Neural progenitor cell (in vitro differentiated cells): Measurements from ENCODE around the gene CEP85. TPM values are rescaled to one million over a fixed set of nuclear protein-coding genes. Genes with fewer than 3 reads are reported as not detected.

Experiments used
- DNase-seq: peaks from one replicate; pipeline ENCODE4 v3.0.0-alpha.2; 2016; ENCODE audit warnings: low spot score
- H2AFZ ChIP-seq: fragments of 200-600 bp; sonication (generic); replicated peaks from 2 replicates; pipeline ENCODE4 v1.6.1; 2016; ENCODE audit warnings: antibody characterized with exemption
- H3F3A ChIP-seq: fragments of 200-600 bp; sonication (generic); 2 replicates; pipeline ENCODE4 v1.6.1; 2016; ENCODE audit warnings: antibody characterized with exemption, low read depth
- H3K27ac ChIP-seq: fragments of 200-600 bp; sonication (generic); 2 replicates; pipeline ENCODE4 v1.5.1; 2016; ENCODE audit warnings: mild to moderate bottlenecking
- H3K27me3 ChIP-seq: fragments of 200-600 bp; sonication (generic); 2 replicates; pipeline ENCODE4 v1.6.1; 2016; ENCODE audit warnings: mild to moderate bottlenecking, moderate library complexity
- H3K36me3 ChIP-seq: fragments of 200-600 bp; sonication (generic); 2 replicates; pipeline ENCODE4 v1.5.1; 2016
- H3K4me1 ChIP-seq: fragments of 200-600 bp; sonication (generic); 2 replicates; pipeline ENCODE4 v1.6.1; 2016; ENCODE audit warnings: mixed run types
- H3K4me2 ChIP-seq: fragments of 200-600 bp; sonication (generic); 2 replicates; pipeline ENCODE4 v1.6.1; 2016
- H3K4me3 ChIP-seq: fragments of 200-600 bp; sonication (generic); 2 replicates; pipeline ENCODE4 v1.5.1; 2016
- H3K79me2 ChIP-seq: fragments of 200-600 bp; sonication (generic); 2 replicates; pipeline ENCODE4 v1.6.1; 2016; ENCODE audit warnings: low read depth
- H3K9ac ChIP-seq: fragments of 200-600 bp; sonication (generic); 2 replicates; pipeline ENCODE4 v1.6.1; 2016
- H3K9me3 ChIP-seq: fragments of 200-600 bp; sonication (generic); 2 replicates; pipeline ENCODE4 v1.5.1; 2016; ENCODE audit warnings: low read depth
- H4K20me1 ChIP-seq: fragments of 200-600 bp; sonication (generic); 2 replicates; pipeline ENCODE4 v1.6.1; 2016; ENCODE audit warnings: low read depth
- H3K27ac Mint-ChIP-seq: 3 replicates; pipeline ENCODE4 v1.8.0; 2021; ENCODE audit warnings: mixed read lengths
- H3K27me3 Mint-ChIP-seq: 2 replicates; pipeline ENCODE4 v1.8.0; 2022; ENCODE audit warnings: low read depth, mild to moderate bottlenecking, inconsistent platforms, moderate library complexity, mixed read lengths; ENCODE audit not compliant: insufficient read depth
- H3K36me3 Mint-ChIP-seq: 3 replicates; pipeline ENCODE4 v1.8.0; 2021; ENCODE audit warnings: mixed read lengths
- H3K4me1 Mint-ChIP-seq: 3 replicates; pipeline ENCODE4 v1.8.0; 2021; ENCODE audit warnings: mixed read lengths
- H3K4me3 Mint-ChIP-seq: 3 replicates; pipeline ENCODE4 v1.8.0; 2021; ENCODE audit warnings: mild to moderate bottlenecking, moderate library complexity, mixed read lengths
- H3K9me3 Mint-ChIP-seq: 3 replicates; pipeline ENCODE4 v1.8.0; 2020; ENCODE audit warnings: mixed read lengths
- CTCF ChIP-seq: fragments of 200-600 bp; sonication (generic); IDR thresholded peaks from 2 replicates; pipeline ENCODE4 v1.5.1; 2017; ENCODE audit warnings: antibody characterized with exemption, mild to moderate bottlenecking
- EZH2 ChIP-seq: fragments of 200-600 bp; sonication (generic); IDR thresholded peaks from 2 replicates; pipeline ENCODE4 v1.6.1; 2017; ENCODE audit warnings: antibody characterized with exemption, mild to moderate bottlenecking, moderate library complexity
- EZH2phosphoT487 ChIP-seq: fragments of 200-600 bp; sonication (generic); IDR thresholded peaks from 2 replicates; pipeline ENCODE4 v1.6.1; 2017; ENCODE audit warnings: antibody characterized with exemption
- total RNA-seq: library from RNA; depleted of rRNA; stranded (reverse); fragments of >200 nt; gene quantifications from 2 replicates; pipeline ENCODE4 v1.2.3, GENCODE V29; 2015; ENCODE audit warnings: low replicate concordance

The CEP85 gene
- total RNA-seq, 1 donor from 2014 or later, result 41.4 TPM

GRCh38 chr1:26268290-26269197, 34.5 kb downstream of the CEP85 start:
- Histone ChIP-seq H3K4me2 (no peak overlapping the region), H2AFZ (no peak overlapping the region), H3F3A (no peaks in the 10 kb centered on the region), H3K79me2 (no peaks in the 10 kb centered on the region), H3K9me3 (no peaks in the 10 kb centered on the region), H3K4me3 (no peak overlapping the region), H3K27me3 (no peaks in the 10 kb centered on the region), H3K4me1 (no peaks in the 10 kb centered on the region), H3K27ac (no peak overlapping the region), H4K20me1 (no peaks in the 10 kb centered on the region), H3K9ac (no peak overlapping the region), H3K36me3 (no peaks in the 10 kb centered on the region)
- Mint-ChIP-seq H3K4me3 (no peak overlapping the region), H3K9me3 (peaks cover 2% of the 10 kb centered on the region), H3K36me3 (peaks cover 61% of the 10 kb centered on the region), H3K27ac (no peak overlapping the region), H3K4me1 (no peaks in the 10 kb centered on the region), H3K27me3 (no peaks in the 10 kb centered on the region)
- no peak for TF ChIP-seq EZH2
- no peak for TF ChIP-seq EZH2phosphoT487
- no peak for TF ChIP-seq CTCF
- no peak for DNase-seq

- no peak overlapping the region for H3K27ac ChIP-seq
- peaks cover 58% of the 10 kb centered on the region for H3K36me3 Mint-ChIP-seq
- H3K4me3 Mint-ChIP-seq, result no peak overlapping the region
These were observed 35.2 kb downstream of the CEP85 start for GRCh38 chr1:26269198-26269550.

DNA sequence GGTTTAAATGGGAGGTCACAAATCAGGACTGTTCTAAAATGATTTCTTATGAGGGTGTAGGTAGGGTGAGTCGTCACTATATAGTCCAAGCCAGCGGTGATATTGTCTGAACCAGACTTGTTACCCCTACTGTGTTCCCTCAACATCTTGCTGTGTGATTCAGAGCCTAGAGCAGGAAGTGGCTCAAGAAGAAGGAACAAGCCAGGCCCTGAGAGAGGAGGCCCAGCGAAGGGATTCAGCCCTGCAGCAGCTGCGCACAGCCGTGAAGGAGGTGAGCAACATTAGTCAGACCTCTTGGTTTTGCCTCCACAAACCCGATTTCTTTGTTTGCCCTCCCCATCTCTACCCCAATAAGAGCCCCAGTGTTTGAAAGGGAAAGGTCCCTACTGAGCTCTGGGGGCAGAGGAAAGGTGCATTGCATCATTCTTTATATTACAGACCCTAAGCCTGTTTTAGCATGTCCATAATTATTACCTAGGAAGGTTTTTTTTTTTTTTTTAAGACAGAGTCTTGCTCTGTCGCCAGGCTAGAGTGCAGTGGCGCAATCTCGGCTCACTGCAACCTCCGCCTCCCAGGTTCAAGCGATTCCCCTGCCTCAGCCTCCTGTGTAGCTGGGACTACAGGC, 40.9 kb downstream of the CEP85 start:
- no peaks in the 10 kb centered on the region for H3K36me3 ChIP-seq
- H3K79me2 ChIP-seq, result peaks cover under 1% of the 10 kb centered on the region
- H3K4me1 ChIP-seq, result no peaks in the 10 kb centered on the region
- Mint-ChIP-seq H3K36me3 (peaks cover 51% of the 10 kb centered on the region), H3K27ac (no peak overlapping the region), H3K4me1 (peaks cover 30% of the 10 kb centered on the region), H3K27me3 (peaks cover 6% of the 10 kb centered on the region), H3K4me3 (no peak overlapping the region), H3K9me3 (no peaks in the 10 kb centered on the region)
- peaks cover 33% of the 10 kb centered on the region for H3F3A ChIP-seq
- H3K27me3 ChIP-seq, result no peaks in the 10 kb centered on the region
- no peak overlapping the region for H3K4me3 ChIP-seq
- H2AFZ ChIP-seq, result no peak overlapping the region
- no peak overlapping the region for H3K27ac ChIP-seq
- H4K20me1 ChIP-seq, result peaks cover 4% of the 10 kb centered on the region
- DNase-seq, result no peak
- no peak overlapping the region for H3K4me2 ChIP-seq
- TF ChIP-seq EZH2phosphoT487 (no peak), EZH2 (no peak), CTCF (no peak)
- H3K9me3 ChIP-seq, result no peaks in the 10 kb centered on the region
- no peak overlapping the region for H3K9ac ChIP-seq

More at GRCh38 chr1:26269198-26269550, 35.2 kb downstream of the CEP85 start:
- Mint-ChIP-seq H3K27me3 (no peaks in the 10 kb centered on the region), H3K27ac (peak overlapping the region; percentile 84), H3K4me1 (peaks cover under 1% of the 10 kb centered on the region), H3K9me3 (peaks cover 2% of the 10 kb centered on the region)
- TF ChIP-seq EZH2phosphoT487 (no peak), EZH2 (no peak), CTCF (no peak)
- no peak overlapping the region for H2AFZ ChIP-seq
- no peaks in the 10 kb centered on the region for H3K4me1 ChIP-seq
- no peaks in the 10 kb centered on the region for H3K27me3 ChIP-seq
- DNase-seq, result no peak
- no peaks in the 10 kb centered on the region for H4K20me1 ChIP-seq
- no peak overlapping the region for H3K4me3 ChIP-seq
- H3F3A ChIP-seq, result peaks cover 3% of the 10 kb centered on the region
- no peaks in the 10 kb centered on the region for H3K9me3 ChIP-seq
- H3K4me2 ChIP-seq, result no peak overlapping the region
- no peaks in the 10 kb centered on the region for H3K36me3 ChIP-seq
- no peaks in the 10 kb centered on the region for H3K79me2 ChIP-seq
- H3K9ac ChIP-seq, result no peak overlapping the region
